ENCODE results near the gene ADAR. TPM values are rescaled to one million over a fixed set of nuclear protein-coding genes. Genes with fewer than 3 reads are reported as not detected.

The ADAR gene
- total RNA-seq, 1 donor from 2014 or later: 180 TPM

GRCh38 chr1:154614901-154615300 lies 6.9 kb upstream of the ADAR start:
- H3K27me3 Mint-ChIP-seq: no peaks in the 10 kb centered on the region
- no peaks in the 10 kb centered on the region for H3K9me3 Mint-ChIP-seq
- no peaks in the 10 kb centered on the region for H3K36me3 Mint-ChIP-seq
- H3K4me3 Mint-ChIP-seq: no peak overlapping the region
- no peak for DNase-seq (ENCODE audit: extremely low spot score, unreplicated experiment)
- no peak overlapping the region for H3K27ac Mint-ChIP-seq
- TF ChIP-seq CTCF (conservative IDR thresholded peaks at IDR 0.05): no peak
- peaks cover 14% of the 10 kb centered on the region for H3K4me1 Mint-ChIP-seq (ENCODE audit: unreplicated experiment)

GRCh38 chr1:154614247-154614646 lies 6.3 kb upstream of the ADAR start:
- no peak for TF ChIP-seq CTCF (conservative IDR thresholded peaks at IDR 0.05)
- peaks cover 17% of the 10 kb centered on the region for H3K4me1 Mint-ChIP-seq (ENCODE audit: unreplicated experiment)
- no peaks in the 10 kb centered on the region for H3K27me3 Mint-ChIP-seq
- H3K36me3 Mint-ChIP-seq: no peaks in the 10 kb centered on the region
- H3K4me3 Mint-ChIP-seq: no peak overlapping the region
- H3K9me3 Mint-ChIP-seq: no peaks in the 10 kb centered on the region
- DNase-seq (ENCODE audit: extremely low spot score, unreplicated experiment): no peak
- no peak overlapping the region for H3K27ac Mint-ChIP-seq

GRCh38 chr1:154611150-154611862 lies 3.3 kb upstream of the ADAR start:
- no peak for DNase-seq (ENCODE audit: extremely low spot score, unreplicated experiment)
- H3K4me1 Mint-ChIP-seq (ENCODE audit: unreplicated experiment): peaks cover 24% of the 10 kb centered on the region
- H3K27ac Mint-ChIP-seq: peak overlapping the region; percentile 63
- peaks cover 3% of the 10 kb centered on the region for H3K36me3 Mint-ChIP-seq
- H3K9me3 Mint-ChIP-seq: no peaks in the 10 kb centered on the region
- peaks cover 3% of the 10 kb centered on the region for H3K27me3 Mint-ChIP-seq
- no peak for TF ChIP-seq CTCF (conservative IDR thresholded peaks at IDR 0.05)
- peak overlapping the region; percentile 40 for H3K4me3 Mint-ChIP-seq

- peak overlapping the region; percentile 99 for H3K27ac Mint-ChIP-seq
- H3K36me3 Mint-ChIP-seq: peaks cover 8% of the 10 kb centered on the region
- peak overlapping the region; percentile 98 for H3K4me3 Mint-ChIP-seq
- peaks cover 3% of the 10 kb centered on the region for H3K27me3 Mint-ChIP-seq
- peaks cover 28% of the 10 kb centered on the region for H3K4me1 Mint-ChIP-seq (ENCODE audit: unreplicated experiment)
- DNase-seq (ENCODE audit: extremely low spot score, unreplicated experiment): no peak
- H3K9me3 Mint-ChIP-seq: no peaks in the 10 kb centered on the region
- no peak for TF ChIP-seq CTCF (conservative IDR thresholded peaks at IDR 0.05)
Observed at GRCh38 chr1:154609398-154610380, 1.7 kb upstream of the ADAR start.

GRCh38 chr1:154608397-154609270 lies 648 bp upstream of the ADAR start:
- Mint-ChIP-seq H3K4me3 (peak overlapping the region; percentile 98), H3K4me1 (ENCODE audit: unreplicated experiment) (peaks cover 39% of the 10 kb centered on the region), H3K36me3 (peaks cover 12% of the 10 kb centered on the region), H3K27me3 (peaks cover 3% of the 10 kb centered on the region), H3K9me3 (no peaks in the 10 kb centered on the region), H3K27ac (peak overlapping the region; percentile 99)
- no peak for TF ChIP-seq CTCF (conservative IDR thresholded peaks at IDR 0.05)
- peak; percentile 71 for DNase-seq (ENCODE audit: extremely low spot score, unreplicated experiment)

Data from type B pancreatic cell (in vitro differentiated cells).